Measurements from ENCODE around the gene FXYD7. TPM values are rescaled to one million over a fixed set of nuclear protein-coding genes. Genes with fewer than 3 reads are reported as not detected.

The FXYD7 gene
- polyA plus RNA-seq, 1 donor (not counting 4 experiments of a cell fraction or from before 2014, with no cell fraction given) = not detected

- Histone ChIP-seq H3K4me3 (ENCODE audit: control insufficient read depth in 2 of 3, extremely low read depth in 1 of 3, insufficient read depth in 2 of 3, low read depth in 1 of 3, low read length in 3 of 3) (no peak overlapping the region), H3K79me2 (ENCODE audit: control insufficient read depth, insufficient read depth, low read length) (no peaks in the 10 kb centered on the region), H3K9ac (ENCODE audit: control insufficient read depth, extremely low read depth, insufficient read depth, low read length) (no peak overlapping the region), H3K4me2 (ENCODE audit: control insufficient read depth, extremely low read depth, insufficient read depth, low read depth, low read length) (no peak overlapping the region), H4K20me1 (ENCODE audit: control insufficient read depth, extremely low read depth, insufficient read depth, low read length) (no peaks in the 10 kb centered on the region), H3K36me3 (ENCODE audit: control insufficient read depth in 2 of 2, extremely low read depth in 1 of 2, insufficient read depth in 2 of 2, low read length in 2 of 2) (no peaks in the 10 kb centered on the region), H2AFZ (ENCODE audit: control insufficient read depth, low read length) (no peak overlapping the region), H3K9me3 (ENCODE audit: control insufficient read depth, low read depth, low read length) (no peaks in the 10 kb centered on the region), H3K27ac (ENCODE audit: control insufficient read depth, insufficient read depth, low read length) (no peak overlapping the region), H3K27me3 (ENCODE audit: control insufficient read depth, extremely low read depth, insufficient read depth, low read length) (no peaks in the 10 kb centered on the region), H3K9me1 (ENCODE audit: control insufficient read depth, extremely low read depth, insufficient read depth, low read length) (no peaks in the 10 kb centered on the region), H3K4me1 (ENCODE audit: control insufficient read depth, extremely low read depth, insufficient read depth, low read length) (no peaks in the 10 kb centered on the region)
- FAIRE-seq = no peak
- TF ChIP-seq EZH2 (IDR thresholded peaks at IDR 0.05; ENCODE audit: low read length) = no peak
- no peak for TF ChIP-seq CTCF (optimal IDR thresholded peaks at IDR 0.05 in 1 of 3, IDR thresholded peaks at IDR 0.05 in 1 of 3, conservative IDR thresholded peaks at IDR 0.05 in 1 of 3; ENCODE audit: extremely low read depth in 1 of 3, insufficient read depth in 2 of 3, low read length in 3 of 3)
- no peak for DNase-seq (ENCODE audit: low read depth, low spot score)
- dilution Hi-C loops (cut with MboI; ENCODE audit: extremely low pct_ligation_motif_present, low sequenced_read_pairs) = no loop called here
These were observed 41.2 kb downstream of the FXYD7 start for GRCh38 chr19:35184267-35184666.

GRCh38 chr19:35184884-35185283 is 41.8 kb downstream of the FXYD7 start:
- H3K4me2 ChIP-seq (ENCODE audit: control insufficient read depth, extremely low read depth, insufficient read depth, low read depth, low read length) = no peak overlapping the region
- no peaks in the 10 kb centered on the region for H3K36me3 ChIP-seq (ENCODE audit: control insufficient read depth in 2 of 2, extremely low read depth in 1 of 2, insufficient read depth in 2 of 2, low read length in 2 of 2)
- DNase-seq (ENCODE audit: low read depth, low spot score) (no peak), FAIRE-seq (no peak)
- H4K20me1 ChIP-seq (ENCODE audit: control insufficient read depth, extremely low read depth, insufficient read depth, low read length) = no peaks in the 10 kb centered on the region
- H3K4me3 ChIP-seq (ENCODE audit: control insufficient read depth in 2 of 3, extremely low read depth in 1 of 3, insufficient read depth in 2 of 3, low read depth in 1 of 3, low read length in 3 of 3) = no peak overlapping the region
- no peaks in the 10 kb centered on the region for H3K79me2 ChIP-seq (ENCODE audit: control insufficient read depth, insufficient read depth, low read length)
- H3K27ac ChIP-seq (ENCODE audit: control insufficient read depth, insufficient read depth, low read length) = no peak overlapping the region
- no peaks in the 10 kb centered on the region for H3K4me1 ChIP-seq (ENCODE audit: control insufficient read depth, extremely low read depth, insufficient read depth, low read length)
- no peaks in the 10 kb centered on the region for H3K27me3 ChIP-seq (ENCODE audit: control insufficient read depth, extremely low read depth, insufficient read depth, low read length)
- H3K9me1 ChIP-seq (ENCODE audit: control insufficient read depth, extremely low read depth, insufficient read depth, low read length) = no peaks in the 10 kb centered on the region
- H3K9ac ChIP-seq (ENCODE audit: control insufficient read depth, extremely low read depth, insufficient read depth, low read length) = no peak overlapping the region
- dilution Hi-C loops (cut with MboI; ENCODE audit: extremely low pct_ligation_motif_present, low sequenced_read_pairs) = no loop called here
- TF ChIP-seq CTCF (optimal IDR thresholded peaks at IDR 0.05 in 1 of 3, IDR thresholded peaks at IDR 0.05 in 1 of 3, conservative IDR thresholded peaks at IDR 0.05 in 1 of 3; ENCODE audit: extremely low read depth in 1 of 3, insufficient read depth in 2 of 3, low read length in 3 of 3) (no peak), EZH2 (IDR thresholded peaks at IDR 0.05; ENCODE audit: low read length) (no peak)
- H3K9me3 ChIP-seq (ENCODE audit: control insufficient read depth, low read depth, low read length) = no peaks in the 10 kb centered on the region
- no peak overlapping the region for H2AFZ ChIP-seq (ENCODE audit: control insufficient read depth, low read length)
